ENCODE data around the gene NCAM1. TPM values are rescaled to one million over a fixed set of nuclear protein-coding genes. Genes with fewer than 3 reads are reported as not detected.

Gene NCAM1
- total RNA-seq, 1 experiment from 2014 or later = not detected

- Histone ChIP-seq H3K4me3 (ENCODE audit: low read length) (no peak overlapping the region), H3F3A (ENCODE audit: low read length, unreplicated experiment) (no peaks in the 10 kb centered on the region), H3K9me3 (ENCODE audit: low read length) (no peaks in the 10 kb centered on the region), H3K36me3 (ENCODE audit: low read depth, low read length) (no peaks in the 10 kb centered on the region; the same call in 1 of the 2 replicates), H3K9me2 (replicated peaks; ENCODE audit: low read length) (no peaks in the 10 kb centered on the region), H3K27me3 (ENCODE audit: low read length) (no peaks in the 10 kb centered on the region), H4K20me1 (ENCODE audit: low read length) (no peaks in the 10 kb centered on the region), H2AFZ (ENCODE audit: low read length) (no peak overlapping the region), H3K4me1 (ENCODE audit: insufficient read depth, low read length) (no peaks in the 10 kb centered on the region), H3K79me2 (ENCODE audit: low read length) (no peaks in the 10 kb centered on the region), H3K4me2 (ENCODE audit: low read length) (no peak overlapping the region), H3K27ac (ENCODE audit: low read length) (no peak overlapping the region), H3K9ac (ENCODE audit: low read length) (no peak overlapping the region)
- POLR2A ChIA-PET (ENCODE audit: unreplicated experiment) = no interaction called here
- intact Hi-C loops (cut with micrococcal nuclease) = no loop called here
- ATAC-seq (no peak), DNase-seq (no peak)
- CTCF ChIA-PET = no interaction called here
- BruUV-seq (replicated peaks) = no TSS peak
- TF ChIP-seq EZH2phosphoT487 (IDR thresholded peaks at IDR 0.05; ENCODE audit: borderline replicate concordance, low read length) = no peak
- no peak for TF ChIP-seq EZH2 (IDR thresholded peaks at IDR 0.05; ENCODE audit: low read length, unreplicated experiment)
- no peak for TF ChIP-seq CTCF (conservative IDR thresholded peaks at IDR 0.05; ENCODE audit: low read depth, low read length)
Measured at GRCh38 chr11:113322158-113322557, 360.9 kb downstream of the NCAM1 start.

GRCh38 chr11:113324250-113324649 lies 363.0 kb downstream of the NCAM1 start:
- Histone ChIP-seq H3K27me3 (ENCODE audit: low read length) (no peaks in the 10 kb centered on the region), H2AFZ (ENCODE audit: low read length) (no peak overlapping the region), H3K4me1 (ENCODE audit: insufficient read depth, low read length) (no peaks in the 10 kb centered on the region), H3K4me2 (ENCODE audit: low read length) (no peak overlapping the region), H3K4me3 (ENCODE audit: low read length) (no peak overlapping the region), H3K79me2 (ENCODE audit: low read length) (no peaks in the 10 kb centered on the region), H3F3A (ENCODE audit: low read length, unreplicated experiment) (no peaks in the 10 kb centered on the region), H3K9me2 (replicated peaks; ENCODE audit: low read length) (no peaks in the 10 kb centered on the region), H3K9ac (ENCODE audit: low read length) (no peak overlapping the region), H3K27ac (ENCODE audit: low read length) (no peak overlapping the region), H3K36me3 (ENCODE audit: low read depth, low read length) (no peaks in the 10 kb centered on the region; the same call in 1 of the 2 replicates), H4K20me1 (ENCODE audit: low read length) (no peaks in the 10 kb centered on the region), H3K9me3 (ENCODE audit: low read length) (no peaks in the 10 kb centered on the region)
- TF ChIP-seq EZH2phosphoT487 (IDR thresholded peaks at IDR 0.05; ENCODE audit: borderline replicate concordance, low read length) (no peak), CTCF (conservative IDR thresholded peaks at IDR 0.05; ENCODE audit: low read depth, low read length) (no peak), EZH2 (IDR thresholded peaks at IDR 0.05; ENCODE audit: low read length, unreplicated experiment) (no peak)
- DNase-seq = no peak
- intact Hi-C loops (cut with micrococcal nuclease) = no loop called here
- ChIA-PET POLR2A (ENCODE audit: unreplicated experiment) (no interaction called here), CTCF (no interaction called here)
- no peak for ATAC-seq
- BruUV-seq (replicated peaks) = no TSS peak

Measured in PC-3 (cell line).